ENCODE data around the gene PPP2R1A.

The PPP2R1A gene

DNA sequence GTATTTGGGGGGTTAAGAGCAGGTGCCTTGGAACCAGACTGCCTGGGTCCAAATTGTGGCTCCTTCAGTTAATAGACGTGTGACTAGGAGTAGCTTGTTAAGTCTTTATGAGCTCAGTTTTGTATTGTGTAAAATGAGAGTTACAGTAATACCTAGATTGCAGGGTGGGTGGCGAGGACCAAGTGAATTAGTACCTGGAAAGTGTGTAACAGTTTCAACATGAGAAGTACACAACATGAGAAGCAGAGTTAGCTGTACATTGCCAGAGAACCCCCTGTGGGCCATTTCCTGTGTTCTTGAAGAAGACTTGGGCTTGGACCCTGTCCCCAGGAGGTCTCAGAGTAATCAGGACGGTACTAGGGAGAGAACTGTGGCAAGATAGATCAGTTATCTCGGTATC, 36.8 kb downstream of the PPP2R1A start:
- H3K9me3 ChIP-seq (ENCODE audit: control insufficient read depth, low read length), result no peaks in the 10 kb centered on the region
- H3K4me2 ChIP-seq (ENCODE audit: low read length), result no peak overlapping the region
- H3K79me2 ChIP-seq, result no peaks in the 10 kb centered on the region
- H3K36me3 ChIP-seq (ENCODE audit: control insufficient read depth, insufficient read depth, low read length), result no peaks in the 10 kb centered on the region
- no peak overlapping the region for H2AFZ ChIP-seq
- TF ChIP-seq, protein P1, sequence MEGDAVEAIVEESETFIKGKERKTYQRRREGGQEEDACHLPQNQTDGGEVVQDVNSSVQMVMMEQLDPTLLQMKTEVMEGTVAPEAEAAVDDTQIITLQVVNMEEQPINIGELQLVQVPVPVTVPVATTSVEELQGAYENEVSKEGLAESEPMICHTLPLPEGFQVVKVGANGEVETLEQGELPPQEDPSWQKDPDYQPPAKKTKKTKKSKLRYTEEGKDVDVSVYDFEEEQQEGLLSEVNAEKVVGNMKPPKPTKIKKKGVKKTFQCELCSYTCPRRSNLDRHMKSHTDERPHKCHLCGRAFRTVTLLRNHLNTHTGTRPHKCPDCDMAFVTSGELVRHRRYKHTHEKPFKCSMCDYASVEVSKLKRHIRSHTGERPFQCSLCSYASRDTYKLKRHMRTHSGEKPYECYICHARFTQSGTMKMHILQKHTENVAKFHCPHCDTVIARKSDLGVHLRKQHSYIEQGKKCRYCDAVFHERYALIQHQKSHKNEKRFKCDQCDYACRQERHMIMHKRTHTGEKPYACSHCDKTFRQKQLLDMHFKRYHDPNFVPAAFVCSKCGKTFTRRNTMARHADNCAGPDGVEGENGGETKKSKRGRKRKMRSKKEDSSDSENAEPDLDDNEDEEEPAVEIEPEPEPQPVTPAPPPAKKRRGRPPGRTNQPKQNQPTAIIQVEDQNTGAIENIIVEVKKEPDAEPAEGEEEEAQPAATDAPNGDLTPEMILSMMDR (IDR thresholded peaks at IDR 0.05), result no peak
- no peak overlapping the region for H3K27ac ChIP-seq
- H3K4me1 ChIP-seq, result peaks cover 3% of the 10 kb centered on the region
- H3K27me3 ChIP-seq (ENCODE audit: control insufficient read depth, insufficient read depth, low read length), result no peaks in the 10 kb centered on the region
- no peak overlapping the region for H3K4me3 ChIP-seq (ENCODE audit: low read depth, low read length)
- H3K9ac ChIP-seq, result no peak overlapping the region

DNA sequence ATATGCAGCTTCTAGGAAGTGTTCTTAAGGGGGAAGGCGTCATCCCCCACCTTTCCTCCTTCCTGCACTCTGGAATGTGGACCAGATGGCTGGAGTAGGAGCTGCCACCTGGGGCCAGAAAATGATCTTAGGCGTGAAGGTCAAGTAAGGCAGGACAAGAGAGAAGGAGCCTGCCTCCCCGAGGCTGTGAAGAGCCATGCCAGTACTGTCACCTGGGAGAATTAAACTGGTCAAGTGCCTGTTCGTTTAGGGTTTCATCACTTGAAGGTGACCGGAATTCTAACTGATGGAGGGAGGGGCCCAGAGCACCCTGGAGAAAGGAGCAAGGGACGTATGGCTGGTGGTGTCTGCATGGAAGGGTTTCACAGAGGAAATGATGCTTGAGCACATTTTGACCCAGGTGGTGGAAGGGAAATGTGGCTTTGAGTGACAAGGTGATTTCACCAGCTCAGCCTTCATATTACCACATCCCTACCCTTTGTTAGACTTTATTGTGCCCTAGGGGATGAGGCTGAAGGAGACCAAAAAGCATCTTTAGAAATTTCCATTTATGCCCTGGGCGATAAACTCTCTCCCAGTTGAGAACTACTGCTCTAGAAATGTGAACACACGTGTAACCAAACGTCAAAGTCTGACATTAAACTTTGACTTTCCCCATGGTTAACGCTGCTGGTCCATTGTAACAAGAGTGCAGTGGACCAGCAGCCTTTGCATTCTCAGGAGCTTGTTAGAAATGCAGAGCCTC, 37.5 kb downstream of the PPP2R1A start:
- Histone ChIP-seq H3K27me3 (ENCODE audit: control insufficient read depth, insufficient read depth, low read length) (no peaks in the 10 kb centered on the region), H3K4me2 (ENCODE audit: low read length) (no peak overlapping the region), H3K4me3 (ENCODE audit: low read depth, low read length) (no peak overlapping the region), H3K36me3 (ENCODE audit: control insufficient read depth, insufficient read depth, low read length) (no peaks in the 10 kb centered on the region), H3K9ac (no peak overlapping the region), H2AFZ (no peak overlapping the region), H3K9me3 (ENCODE audit: control insufficient read depth, low read length) (no peaks in the 10 kb centered on the region), H3K79me2 (no peaks in the 10 kb centered on the region), H3K27ac (no peak overlapping the region), H3K4me1 (peaks cover 3% of the 10 kb centered on the region)
- TF ChIP-seq, protein P1 (IDR thresholded peaks at IDR 0.05), result no peak

DNA sequence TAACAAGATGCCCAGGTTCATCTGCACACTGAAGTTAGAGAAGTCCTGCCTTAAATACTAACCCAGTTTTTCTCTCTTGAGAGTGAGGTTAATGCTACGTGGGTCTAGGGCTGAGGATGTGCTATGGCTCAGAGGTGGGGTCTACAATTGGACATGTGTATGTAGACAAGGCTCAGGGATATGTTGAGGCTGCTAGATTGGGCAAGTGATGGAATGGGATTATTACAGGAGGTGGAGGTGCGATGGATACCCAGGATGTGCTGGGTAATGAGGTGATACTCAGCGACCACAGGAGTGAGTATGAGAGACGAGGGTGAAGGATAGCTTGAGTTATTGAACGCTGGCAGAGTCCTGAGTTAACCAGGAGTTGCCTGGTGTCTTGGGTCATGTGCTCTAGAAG, 38.1 kb downstream of the PPP2R1A start:
- Histone ChIP-seq H3K4me1 (peaks cover 3% of the 10 kb centered on the region), H3K9me3 (ENCODE audit: control insufficient read depth, low read length) (no peaks in the 10 kb centered on the region), H3K79me2 (no peaks in the 10 kb centered on the region), H3K27ac (no peak overlapping the region), H3K36me3 (ENCODE audit: control insufficient read depth, insufficient read depth, low read length) (no peaks in the 10 kb centered on the region), H3K4me2 (ENCODE audit: low read length) (no peak overlapping the region), H3K4me3 (ENCODE audit: low read depth, low read length) (no peak overlapping the region), H2AFZ (no peak overlapping the region), H3K27me3 (ENCODE audit: control insufficient read depth, insufficient read depth, low read length) (no peaks in the 10 kb centered on the region), H3K9ac (no peak overlapping the region)
- TF ChIP-seq, protein P1 (IDR thresholded peaks at IDR 0.05), result no peak

DNA sequence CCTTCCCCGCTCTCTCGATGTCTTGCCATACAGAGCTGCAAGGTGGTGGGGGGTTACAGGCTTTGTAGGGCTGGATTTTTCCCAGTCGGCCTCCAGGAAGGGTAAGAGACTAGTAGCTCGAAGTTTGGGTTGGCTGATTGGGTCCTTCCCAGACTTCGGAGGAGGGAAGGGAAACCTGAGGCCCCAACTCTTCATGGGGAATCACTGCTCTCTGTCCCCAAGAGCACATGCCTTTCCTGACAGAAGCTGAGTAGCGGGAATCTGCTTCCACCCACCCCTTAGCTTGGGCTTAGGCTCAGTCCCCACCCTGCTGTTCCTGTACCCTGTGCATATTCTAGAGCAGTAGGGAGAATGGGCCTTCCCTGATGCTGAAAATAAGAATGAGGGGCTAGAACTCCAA, 39.7 kb downstream of the PPP2R1A start:
- no peak overlapping the region for H3K27ac ChIP-seq
- H3K9ac ChIP-seq, result no peak overlapping the region
- H3K79me2 ChIP-seq, result no peaks in the 10 kb centered on the region
- H3K4me2 ChIP-seq (ENCODE audit: low read length), result no peak overlapping the region
- TF ChIP-seq, protein P1 (IDR thresholded peaks at IDR 0.05), result no peak
- peaks cover 3% of the 10 kb centered on the region for H3K4me1 ChIP-seq
- H3K36me3 ChIP-seq (ENCODE audit: control insufficient read depth, insufficient read depth, low read length), result no peaks in the 10 kb centered on the region
- H2AFZ ChIP-seq, result no peak overlapping the region
- H3K9me3 ChIP-seq (ENCODE audit: control insufficient read depth, low read length), result no peaks in the 10 kb centered on the region
- no peaks in the 10 kb centered on the region for H3K27me3 ChIP-seq (ENCODE audit: control insufficient read depth, insufficient read depth, low read length)
- no peak overlapping the region for H3K4me3 ChIP-seq (ENCODE audit: low read depth, low read length)

DNA sequence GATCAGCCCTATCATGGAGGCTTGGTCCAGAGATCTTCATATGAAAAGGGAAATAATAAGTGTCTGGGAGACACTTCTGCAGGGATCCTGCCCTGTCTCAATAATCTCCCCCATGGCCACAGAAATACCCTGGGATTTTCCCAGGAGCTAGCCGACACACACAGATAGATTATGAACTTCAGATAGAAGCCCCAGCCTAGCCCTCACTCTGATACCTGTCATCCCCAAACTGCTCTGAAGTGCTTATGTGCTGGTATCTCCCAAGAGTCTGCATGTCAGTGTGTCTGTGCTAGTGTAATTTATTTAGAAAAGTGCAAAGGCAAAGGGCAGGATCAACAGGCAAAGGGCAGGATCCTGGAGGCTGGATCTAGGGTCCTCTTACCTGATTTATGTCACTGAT, 40.8 kb downstream of the PPP2R1A start:
- Histone ChIP-seq H3K27ac (no peak overlapping the region), H3K4me3 (ENCODE audit: low read depth, low read length) (no peak overlapping the region), H3K4me1 (peaks cover 3% of the 10 kb centered on the region), H3K4me2 (ENCODE audit: low read length) (no peak overlapping the region), H3K36me3 (ENCODE audit: control insufficient read depth, insufficient read depth, low read length) (no peaks in the 10 kb centered on the region), H3K79me2 (no peaks in the 10 kb centered on the region), H3K27me3 (ENCODE audit: control insufficient read depth, insufficient read depth, low read length) (no peaks in the 10 kb centered on the region), H2AFZ (no peak overlapping the region), H3K9me3 (ENCODE audit: control insufficient read depth, low read length) (no peaks in the 10 kb centered on the region), H3K9ac (no peak overlapping the region)
- TF ChIP-seq, protein P1 (IDR thresholded peaks at IDR 0.05), result no peak

Data from parathyroid adenoma (tissue), 2 donors.